Tongue (tissue), 2 donors: ENCODE data around the gene SLC2A2. TPM values are rescaled to one million over a fixed set of nuclear protein-coding genes. Genes with fewer than 3 reads are reported as not detected.

ENCODE experiments used
- DNase-seq: peaks from one replicate; pipeline ENCODE4 v3.0.0-alpha.2; 2015
- total RNA-seq: library from RNA; depleted of rRNA; stranded (reverse); fragments of >200 nt; gene quantifications from one replicate; pipeline ENCODE4 v1.2.3, GENCODE V29; 2014

Gene SLC2A2
- total RNA-seq, 1 donor from 2014 or later = not detected

GRCh38 chr3:171028779-171029232 lies 2.3 kb upstream of the SLC2A2 start:
- peak; percentile 13 for DNase-seq

- peak; percentile 53 for DNase-seq
Measured at GRCh38 chr3:171028025-171028778, 1.7 kb upstream of the SLC2A2 start.

- no peak for DNase-seq
Measured at GRCh38 chr3:171023566-171023965, 3.0 kb downstream of the SLC2A2 start.

GRCh38 chr3:171021377-171021776 lies 5.1 kb downstream of the SLC2A2 start:
- DNase-seq = no peak

GRCh38 chr3:171018156-171018935 lies 8.2 kb downstream of the SLC2A2 start:
- no peak for DNase-seq

- no peak for DNase-seq
Measured at GRCh38 chr3:171013822-171014748, 12.4 kb downstream of the SLC2A2 start.

- DNase-seq = no peak
Measured at GRCh38 chr3:171011873-171012336, 14.6 kb downstream of the SLC2A2 start.

- no peak for DNase-seq
Measured at GRCh38 chr3:171011109-171011872, 15.2 kb downstream of the SLC2A2 start.

GRCh38 chr3:171007316-171007715 lies 19.2 kb downstream of the SLC2A2 start:
- DNase-seq = no peak

- DNase-seq = no peak
Measured at GRCh38 chr3:171005648-171006047, 20.9 kb downstream of the SLC2A2 start.

- DNase-seq = peak; percentile 15
Measured at GRCh38 chr3:171001957-171002694, 24.4 kb downstream of the SLC2A2 start.

- DNase-seq = no peak
Measured at GRCh38 chr3:171001250-171001893, 25.1 kb downstream of the SLC2A2 start.

- no peak for DNase-seq
Measured at GRCh38 chr3:171000281-171000680, 26.2 kb downstream of the SLC2A2 start.

GRCh38 chr3:170999737-171000242 lies 26.7 kb downstream of the SLC2A2 start:
- no peak for DNase-seq

GRCh38 chr3:170997961-170998913 lies 28.3 kb downstream of the SLC2A2 start:
- DNase-seq = no peak

GRCh38 chr3:170992854-170993253 lies 33.7 kb downstream of the SLC2A2 start:
- DNase-seq = no peak

- no peak for DNase-seq
Measured at GRCh38 chr3:170991664-170992063, 34.9 kb downstream of the SLC2A2 start.

GRCh38 chr3:170989100-170989648 lies 37.3 kb downstream of the SLC2A2 start:
- DNase-seq = no peak
